Neuronal stem cell (in vitro differentiated cells): ENCODE results near the gene DCLRE1C.

Experiments used
- DNase-seq: peaks from one replicate; pipeline ENCODE4 v3.0.0-alpha.2; 2013; ENCODE audit warnings: low spot score
- H2AFZ ChIP-seq: one replicate; pipeline ENCODE4 v1.6.1; 2013; ENCODE audit warnings: mild to moderate bottlenecking, low read length, inconsistent platforms
- H2AK5ac ChIP-seq: 2 replicates; pipeline ENCODE4 v1.6.1; 2013; ENCODE audit warnings: low read depth, mild to moderate bottlenecking, inconsistent platforms, low read length, moderate library complexity, mixed read lengths
- H2BK120ac ChIP-seq: 2 replicates; pipeline ENCODE4 v1.6.1; 2013; ENCODE audit warnings: low read depth, mild to moderate bottlenecking, inconsistent platforms, low read length, moderate library complexity, mixed read lengths
- H2BK12ac ChIP-seq: one replicate; pipeline ENCODE4 v1.6.1; 2013; ENCODE audit warnings: low read length, inconsistent platforms
- H2BK15ac ChIP-seq: 2 replicates; pipeline ENCODE4 v1.6.1; 2013; ENCODE audit warnings: mild to moderate bottlenecking, low read length, inconsistent platforms, mixed read lengths
- H2BK5ac ChIP-seq: one replicate; pipeline ENCODE4 v1.6.1; 2013; ENCODE audit warnings: inconsistent platforms, mild to moderate bottlenecking, low read length, moderate library complexity
- H3K14ac ChIP-seq: one replicate; pipeline ENCODE4 v1.6.1; 2013; ENCODE audit warnings: low read length, inconsistent platforms
- H3K18ac ChIP-seq: 2 replicates; pipeline ENCODE4 v1.6.1; 2013; ENCODE audit warnings: low read length, inconsistent platforms
- H3K23ac ChIP-seq: 2 replicates; pipeline ENCODE4 v1.6.1; 2013; ENCODE audit warnings: low read depth, mild to moderate bottlenecking, mixed read lengths, low read length, inconsistent platforms; ENCODE audit not compliant: poor library complexity
- H3K27ac ChIP-seq: replicated peaks from 3 replicates; pipeline ENCODE4 v1.5.1; 2013; ENCODE audit warnings: low read length, inconsistent platforms
- H3K27me3 ChIP-seq, 3 experiments: 2 replicates each; pipeline ENCODE4 v1.6.1; 2013; ENCODE audit warnings: low read length in 3 of 3, mild to moderate bottlenecking in 2 of 3, inconsistent platforms in 1 of 3, low read depth in 1 of 3, mixed read lengths in 1 of 3, moderate library complexity in 1 of 3; ENCODE audit not compliant: control insufficient read depth in 3 of 3, insufficient read depth in 3 of 3
- H3K36me3 ChIP-seq, 2 donors: replicated peaks in 1 of 2; 2 replicates each; pipeline ENCODE4 v1.6.1; 2013; ENCODE audit warnings: low read length in 2 of 2; ENCODE audit not compliant: control insufficient read depth in 2 of 2, insufficient read depth in 2 of 2
- H3K4ac ChIP-seq: 2 replicates; pipeline ENCODE4 v1.6.1; 2013; ENCODE audit warnings: inconsistent platforms, mild to moderate bottlenecking, low read length, moderate library complexity
- H3K4me1 ChIP-seq, 2 donors: 1 replicate in 1 of 2; 2 replicates in 1 of 2; pipeline ENCODE4 v1.6.1; 2013; ENCODE audit warnings: low read length in 2 of 2, low read depth in 1 of 2; ENCODE audit not compliant: control insufficient read depth in 2 of 2, insufficient read depth in 1 of 2
- H3K4me2 ChIP-seq: one replicate; pipeline ENCODE4 v1.6.1; 2013; ENCODE audit warnings: mild to moderate bottlenecking, low read length, inconsistent platforms; ENCODE audit not compliant: insufficient read depth, poor library complexity, severe bottlenecking
- H3K4me3 ChIP-seq, 2 donors: 2 replicates each; pipeline ENCODE4 v1.5.1; 2013; ENCODE audit warnings: low read length in 2 of 2, mild to moderate bottlenecking in 2 of 2, inconsistent platforms in 1 of 2, moderate library complexity in 1 of 2
- H3K79me1 ChIP-seq: one replicate; pipeline ENCODE4 v1.6.1; 2013; ENCODE audit warnings: low read depth, mild to moderate bottlenecking, inconsistent platforms, low read length, moderate library complexity
- H3K9ac ChIP-seq: one replicate; pipeline ENCODE4 v1.6.1; 2013; ENCODE audit warnings: mild to moderate bottlenecking, low read depth, low read length, inconsistent platforms; ENCODE audit not compliant: poor library complexity
- H3K9me3 ChIP-seq, 2 donors: replicated peaks in 1 of 2; 2 replicates each; pipeline versions ENCODE3 to v1.6.1; 2013; ENCODE audit warnings: low read length in 2 of 2, mild to moderate bottlenecking in 2 of 2, inconsistent platforms in 1 of 2, low read depth in 1 of 2, mixed read lengths in 1 of 2, moderate library complexity in 1 of 2; ENCODE audit not compliant: control insufficient read depth in 2 of 2, insufficient read depth in 1 of 2
- H4K8ac ChIP-seq: one replicate; pipeline ENCODE4 v1.6.1; 2013; ENCODE audit warnings: low read depth, mild to moderate bottlenecking, inconsistent platforms, low read length, moderate library complexity
- H4K91ac ChIP-seq: one replicate; pipeline ENCODE4 v1.6.1; 2013; ENCODE audit warnings: low read length, low read depth, mild to moderate bottlenecking, inconsistent platforms; ENCODE audit not compliant: poor library complexity
- whole genome bisulfite sequencing, 2 donors: extraction: QIAGEN DNeasy Blood & Tissue Kit; methylation state at CpG; one replicate each; pipeline ENCODE4 v1.1.7; 2013; ENCODE audit warnings: missing lambda C conversion rate in 2 of 2, mixed read lengths in 1 of 2; ENCODE audit not compliant: insufficient read length in 2 of 2, insufficient replicate concordance in 1 of 2; ENCODE audit errors: extremely low coverage in 2 of 2; 5-methylcytosine and 5-hydroxymethylcytosine counted together

Gene DCLRE1C

DNA sequence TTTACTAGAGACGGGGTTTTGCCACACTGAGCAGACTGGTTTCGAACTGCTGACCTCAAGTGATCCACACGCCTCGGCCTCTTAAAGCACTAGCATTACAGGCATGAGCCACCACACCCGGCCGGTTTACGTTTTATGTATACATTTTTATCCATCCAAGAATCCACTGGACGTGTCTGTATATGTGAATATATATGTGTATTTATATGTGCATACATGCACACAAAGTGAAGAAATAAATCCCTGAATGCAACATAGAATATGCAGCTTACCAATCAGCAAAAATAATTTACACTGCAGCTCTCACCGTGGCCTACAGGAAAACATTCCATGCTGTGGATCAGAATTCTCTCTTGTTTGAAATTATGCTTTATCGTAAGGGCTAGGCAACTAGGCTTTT, 23.3 kb downstream of the DCLRE1C start:
- Histone ChIP-seq H3K36me3 (peaks cover 11 to 93% of the 10 kb centered on the region in 2 donors), H3K9ac (no peak overlapping the region), H3K4me3 (no peak overlapping the region), H2BK12ac (no peak overlapping the region), H4K8ac (no peak overlapping the region), H2BK5ac (no peak overlapping the region), H3K79me1 (no peaks in the 10 kb centered on the region), H2AK5ac (no peak overlapping the region), H2AFZ (no peak overlapping the region), H2BK120ac (no peak overlapping the region), H3K4me2 (no peak overlapping the region), H3K18ac (no peak overlapping the region), H3K14ac (no peak overlapping the region), H4K91ac (no peak overlapping the region), H3K27ac (no peak overlapping the region), H3K4me1 (no peaks in the 10 kb centered on the region), H2BK15ac (no peak overlapping the region), H3K9me3 (no peaks in the 10 kb centered on the region), H3K27me3 (no peaks in the 10 kb centered on the region), H3K23ac (no peak overlapping the region), H3K4ac (no peak overlapping the region)
- DNase-seq = no peak
- no CpG with 5 or more reads among the region's 10 CpGs for WGBS, 2 donors

GRCh38 chr10:14926722-14927416, 27.0 kb downstream of the DCLRE1C start:
- Histone ChIP-seq H2AFZ (no peak overlapping the region), H2BK120ac (no peak overlapping the region), H3K36me3 (peaks cover 10 to 91% of the 10 kb centered on the region in 2 donors), H3K27me3 (no peaks in the 10 kb centered on the region), H3K79me1 (no peaks in the 10 kb centered on the region), H3K18ac (no peak overlapping the region), H3K4ac (no peak overlapping the region), H3K4me2 (no peak overlapping the region), H4K91ac (no peak overlapping the region), H2BK12ac (no peak overlapping the region), H3K9ac (no peak overlapping the region), H3K4me1 (no peaks in the 10 kb centered on the region), H3K23ac (no peak overlapping the region), H4K8ac (no peak overlapping the region), H2AK5ac (no peak overlapping the region), H3K9me3 (no peaks in the 10 kb centered on the region), H3K14ac (no peak overlapping the region), H2BK15ac (no peak overlapping the region), H2BK5ac (no peak overlapping the region), H3K4me3 (no peak overlapping the region), H3K27ac (no peak overlapping the region)
- no CpG with 5 or more reads among the region's 13 CpGs for WGBS, 2 donors
- DNase-seq = no peak

- no peak overlapping the region for H3K27ac ChIP-seq
These were observed 27.8 kb downstream of the DCLRE1C start for GRCh38 chr10:14926061-14926470.

DNA sequence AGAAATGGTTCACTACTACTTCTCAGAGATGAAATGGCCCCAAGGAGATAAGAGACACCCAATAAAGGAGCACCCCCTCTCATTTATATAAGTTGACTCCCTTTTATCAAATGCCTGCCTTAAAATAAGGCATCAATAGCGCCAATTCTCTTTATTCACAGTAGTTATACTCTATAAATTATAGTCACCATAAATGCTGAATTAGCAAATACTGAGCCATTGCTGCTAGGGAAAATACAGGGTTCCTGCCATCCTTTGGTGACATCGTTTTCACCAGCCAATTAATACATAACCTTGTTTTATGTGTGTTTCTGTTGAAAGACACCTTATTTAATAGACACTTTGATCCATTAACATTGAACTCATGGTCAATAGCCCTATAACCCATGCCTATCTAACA, 28.6 kb downstream of the DCLRE1C start:
- Histone ChIP-seq H3K4ac (no peak overlapping the region), H3K27ac (no peak overlapping the region), H3K14ac (no peak overlapping the region), H4K91ac (no peak overlapping the region), H2AK5ac (no peak overlapping the region), H3K36me3 (peaks cover 14 to 92% of the 10 kb centered on the region in 2 donors), H3K18ac (no peak overlapping the region), H3K4me1 (no peaks in the 10 kb centered on the region), H3K4me3 (no peak overlapping the region), H2BK120ac (no peak overlapping the region), H2BK12ac (no peak overlapping the region), H3K9me3 (no peaks in the 10 kb centered on the region), H3K4me2 (no peak overlapping the region), H3K23ac (no peak overlapping the region), H2BK5ac (no peak overlapping the region), H3K27me3 (no peaks in the 10 kb centered on the region), H2AFZ (no peak overlapping the region), H4K8ac (no peak overlapping the region), H3K9ac (no peak overlapping the region), H2BK15ac (no peak overlapping the region), H3K79me1 (no peaks in the 10 kb centered on the region)
- no CpG with 5 or more reads among the region's 2 CpGs for WGBS, 2 donors
- DNase-seq = no peak

More at GRCh38 chr10:14926061-14926470, 27.8 kb downstream of the DCLRE1C start:
- no peaks in the 10 kb centered on the region for H3K9me3 ChIP-seq
- no peak overlapping the region for H3K4ac ChIP-seq
- no peak overlapping the region for H3K4me2 ChIP-seq
- H3K18ac ChIP-seq = no peak overlapping the region
- no peak overlapping the region for H3K4me3 ChIP-seq
- no peak overlapping the region for H2BK15ac ChIP-seq
- no peak overlapping the region for H3K23ac ChIP-seq
- H2BK5ac ChIP-seq = no peak overlapping the region
- no peak overlapping the region for H2AK5ac ChIP-seq
- H2BK12ac ChIP-seq = no peak overlapping the region
- no peak for DNase-seq
- no peaks in the 10 kb centered on the region for H3K79me1 ChIP-seq
- H3K9ac ChIP-seq = no peak overlapping the region
- H4K91ac ChIP-seq = no peak overlapping the region
- no peaks in the 10 kb centered on the region for H3K4me1 ChIP-seq
- no peak overlapping the region for H3K14ac ChIP-seq
- no peak overlapping the region for H4K8ac ChIP-seq
- no peak overlapping the region for H2BK120ac ChIP-seq
- no peaks in the 10 kb centered on the region for H3K27me3 ChIP-seq
- H2AFZ ChIP-seq = no peak overlapping the region
- peaks cover 12 to 92% of the 10 kb centered on the region in 2 donors for H3K36me3 ChIP-seq
- no CpG with 5 or more reads among the region's 8 CpGs for WGBS, 2 donors
